ENCODE results near the gene CHAMP1. TPM values are rescaled to one million over a fixed set of nuclear protein-coding genes. Genes with fewer than 3 reads are reported as not detected.
A peak's percentile ranks its signal among the peaks of the same experiment; 100 is the strongest.
"Not testable (repeated sequence)": the region's sequence is repeated elsewhere in the genome, so short reads cannot be mapped to it uniquely, and the experiment has no call there.

CHAMP1 gene
- total and polyA plus RNA-seq, 2 of the 13 experiments (the other 11 are each of a cell fraction or from before 2014, with no cell fraction given), result 8.4 to 9.7 TPM

GRCh38 chr13:114334305-114335053 lies 20.2 kb downstream of the CHAMP1 start:
- no peak overlapping the region for H3K4me3 ChIP-seq (replicated peaks in 1 of 3; ENCODE audit: insufficient read depth in 1 of 3, low read depth in 2 of 3, low read length in 3 of 3)
- peak overlapping the region; percentile 27; the same call in 1 of the 2 replicates for H3K4me2 ChIP-seq (ENCODE audit: low read depth, low read length)
- ChIA-PET CTCF (ENCODE audit: low intra/inter-chr PET ratio, low total read pairs) (no interaction called here), POLR2A (interaction anchor here (1.3 kb wide), 1 partner anchor 53 kb away, joined by 6 read pairs; the partner anchor contains the start of gene UPF3A)
- H3K9ac ChIP-seq (ENCODE audit: insufficient read depth, low read depth, low read length), result no peak overlapping the region
- no peak overlapping the region for H2AFZ ChIP-seq (ENCODE audit: low read length)
- in situ Hi-C loops (cut with HindIII; ENCODE audit: extremely low pct_ligation_motif_present, low pct_unique_long_range_greater_than_20kb) (no loop called here), intact Hi-C loops (cut with micrococcal nuclease; ENCODE audit: unreplicated experiment) (no loop called here)
- DNase-seq (ENCODE audit: low spot score) (no peak), ATAC-seq (no peak), FAIRE-seq (no peak)
- H3K27ac ChIP-seq (ENCODE audit: extremely low read length, insufficient read depth, low read length), result no peak overlapping the region
- no peaks in the 10 kb centered on the region for H3K9me3 ChIP-seq (ENCODE audit: low read length)
- no peaks in the 10 kb centered on the region for H4K20me1 ChIP-seq (ENCODE audit: insufficient read depth, low read length)
- H3K36me3 ChIP-seq (replicated peaks in 1 of 2; ENCODE audit: control insufficient read depth in 1 of 2, insufficient read depth in 2 of 2, low read length in 2 of 2), result no peaks in the 10 kb centered on the region; a peak in 1 of 5 replicates
- BruUV-seq (replicated peaks), result no TSS peak
- TF ChIP-seq ZNF569 (CRISPR knock-in tag; IDR thresholded peaks at IDR 0.05; ENCODE audit: borderline replicate concordance) (no peak), HNRNPL (IDR thresholded peaks at IDR 0.05; ENCODE audit: low read depth, low read length) (no peak), ZBTB20 (CRISPR knock-in tag; IDR thresholded peaks at IDR 0.05; ENCODE audit: borderline replicate concordance, low read depth) (no peak), ZNF530 (CRISPR knock-in tag; IDR thresholded peaks at IDR 0.05; ENCODE audit: low read depth) (no peak), ZSCAN25 (CRISPR knock-in tag; IDR thresholded peaks at IDR 0.05) (no peak), ZNF441 (CRISPR knock-in tag; IDR thresholded peaks at IDR 0.05; ENCODE audit: borderline replicate concordance) (no peak), BRD4 (CRISPR knock-in tag; IDR thresholded peaks at IDR 0.05) (no peak), ZNF577 (CRISPR knock-in tag; IDR thresholded peaks at IDR 0.05; ENCODE audit: borderline replicate concordance, low read depth) (no peak), ZNF619 (CRISPR knock-in tag; IDR thresholded peaks at IDR 0.05) (no peak), SAP130 (CRISPR knock-in tag; IDR thresholded peaks at IDR 0.05; ENCODE audit: low read depth) (no peak), MAX (IDR thresholded peaks at IDR 0.05) (no peak), HIC2 (CRISPR knock-in tag; IDR thresholded peaks at IDR 0.05; ENCODE audit: low read depth) (no peak), KLF16 (CRISPR knock-in tag; IDR thresholded peaks at IDR 0.05) (no peak), RAD21 (CRISPR knock-in tag; IDR thresholded peaks at IDR 0.05) (no peak), ZSCAN22 (CRISPR knock-in tag; IDR thresholded peaks at IDR 0.05) (no peak), ZNF772 (CRISPR knock-in tag; IDR thresholded peaks at IDR 0.05) (no peak), CENPT (CRISPR knock-in tag; IDR thresholded peaks at IDR 0.05; ENCODE audit: low read depth) (no peak)
- H3K4me1 ChIP-seq (ENCODE audit: insufficient read depth, low read length), result no peaks in the 10 kb centered on the region
- no peaks in the 10 kb centered on the region for H3K79me2 ChIP-seq (ENCODE audit: insufficient read depth, low read length)
- H3K27me3 ChIP-seq (ENCODE audit: control insufficient read depth in 1 of 2, insufficient read depth in 2 of 2, low read length in 2 of 2), result no peaks in the 10 kb centered on the region; a peak in 1 of 5 replicates
- WGBS (ENCODE audit: low lambda C conversion rate), result 24% methylated on average over 5 of the region's 5 CpGs

GRCh38 chr13:114336457-114336856 lies 22.2 kb downstream of the CHAMP1 start:
- H3K4me2 ChIP-seq (ENCODE audit: low read depth, low read length); H2AFZ ChIP-seq (ENCODE audit: low read length); FAIRE-seq; H3K9me3 ChIP-seq (ENCODE audit: low read length); H3K79me2 ChIP-seq (ENCODE audit: insufficient read depth, low read length); in situ Hi-C loops (cut with HindIII; ENCODE audit: extremely low pct_ligation_motif_present, low pct_unique_long_range_greater_than_20kb); H3K36me3 ChIP-seq (replicated peaks in 1 of 2; ENCODE audit: control insufficient read depth in 1 of 2, insufficient read depth in 2 of 2, low read length in 2 of 2); H3K9ac ChIP-seq (ENCODE audit: insufficient read depth, low read depth, low read length); DNase-seq (ENCODE audit: low spot score); H3K27ac ChIP-seq (ENCODE audit: extremely low read length, insufficient read depth, low read length); H3K4me3 ChIP-seq (replicated peaks in 1 of 3; ENCODE audit: insufficient read depth in 1 of 3, low read depth in 2 of 3, low read length in 3 of 3); POLR2A ChIA-PET; intact Hi-C loops (cut with micrococcal nuclease; ENCODE audit: unreplicated experiment); CTCF ChIA-PET (ENCODE audit: low intra/inter-chr PET ratio, low total read pairs); H4K20me1 ChIP-seq (ENCODE audit: insufficient read depth, low read length); H3K27me3 ChIP-seq (ENCODE audit: control insufficient read depth in 1 of 2, insufficient read depth in 2 of 2, low read length in 2 of 2); BruUV-seq (replicated peaks); ATAC-seq; H3K4me1 ChIP-seq (ENCODE audit: insufficient read depth, low read length): not testable (repeated sequence)
- WGBS (ENCODE audit: low lambda C conversion rate), result 18% methylated on average over 1 of the region's 1 CpG
